Stimulated activated CD8-positive, alpha-beta memory T cell treated with anti-CD3 and anti-CD28 coated beads, Interleukin-15, amount 100 ng/mL, for 24 hours (primary cell): ENCODE measurements around the gene TMEM74B.

Source experiments
- DNase-seq: peaks from one replicate; pipeline ENCODE4 v3.0.0-alpha.2; 2020; ENCODE audit warnings: low read depth

Gene TMEM74B

GRCh38 chr20:1137236-1137635 lies 47.5 kb downstream of the TMEM74B start:
- no peak for DNase-seq

GRCh38 chr20:1134836-1135235 lies 49.9 kb downstream of the TMEM74B start:
- DNase-seq: no peak

DNA sequence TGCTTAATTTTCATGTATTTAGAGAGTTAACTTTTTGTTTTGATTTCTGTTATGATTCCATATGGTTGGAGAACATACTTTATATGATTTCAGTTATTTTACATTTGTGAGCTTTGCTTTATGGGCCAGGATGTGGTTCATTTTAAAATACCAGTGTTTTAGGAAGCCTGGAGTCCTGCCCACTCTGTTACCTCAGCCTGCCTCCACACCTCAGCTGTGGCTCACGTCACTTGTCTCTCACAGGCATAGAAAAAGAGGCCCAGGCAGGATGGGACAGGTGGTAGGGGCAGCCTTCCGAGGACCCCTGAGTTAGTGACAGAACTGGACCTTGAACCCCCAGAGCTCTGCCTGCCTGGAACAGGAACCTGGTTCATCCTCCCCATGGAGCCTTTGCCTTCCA lies 50.4 kb downstream of the TMEM74B start:
- no peak for DNase-seq

DNA sequence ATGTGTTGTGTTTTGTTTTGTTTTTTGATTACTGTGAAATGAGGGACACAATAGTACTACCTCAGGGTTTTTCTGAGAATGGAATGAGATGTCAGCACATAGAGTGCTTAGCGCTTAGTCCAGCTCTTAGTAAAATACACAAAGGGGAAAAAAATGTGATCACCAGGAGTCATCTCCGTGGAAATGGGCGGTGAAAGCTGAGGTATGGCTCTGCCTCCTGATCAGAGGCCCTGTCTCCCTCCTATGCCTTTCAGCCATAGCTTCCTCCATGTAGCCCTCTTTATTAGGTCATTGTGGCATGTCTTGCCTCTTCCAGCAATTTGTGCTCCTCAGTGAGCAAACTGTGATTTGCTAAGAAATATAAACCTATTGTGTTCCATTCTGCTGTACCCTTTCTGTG lies 53.4 kb downstream of the TMEM74B start:
- no peak for DNase-seq

- no peak for DNase-seq
Measured at GRCh38 chr20:1130847-1131246, 53.9 kb downstream of the TMEM74B start.
